ENCODE measurements around the gene TRIM62.

Gene TRIM62

GRCh38 chr1:33165209-33165608 is 16.6 kb downstream of the TRIM62 start:
- ChIA-PET CTCF (no interaction called here), POLR2A (no interaction called here)
- DNase-seq (ENCODE audit: extremely low spot score), result no peak
- TF ChIP-seq CTCF (IDR thresholded peaks at IDR 0.05; ENCODE audit: control extremely low read depth, extremely low read depth, low read depth, missing control alignments), result no peak

GRCh38 chr1:33163621-33164519 is 18.0 kb downstream of the TRIM62 start:
- POLR2A ChIA-PET, result interaction anchor here (0.7 kb wide), 1 partner anchor 28 kb away, joined by 3 read pairs; no protein-coding TSS in a partner anchor
- TF ChIP-seq CTCF (IDR thresholded peaks at IDR 0.05; ENCODE audit: control extremely low read depth, extremely low read depth, low read depth, missing control alignments), result no peak
- no peak for DNase-seq (ENCODE audit: extremely low spot score)
- CTCF ChIA-PET, result no interaction called here

GRCh38 chr1:33162141-33162540 is 19.7 kb downstream of the TRIM62 start:
- no peak for TF ChIP-seq CTCF (IDR thresholded peaks at IDR 0.05; ENCODE audit: control extremely low read depth, extremely low read depth, low read depth, missing control alignments)
- CTCF ChIA-PET, result interaction anchor here (1.0 kb wide), 1 partner anchor 24 kb away, joined by 3 read pairs; no protein-coding TSS in a partner anchor
- POLR2A ChIA-PET, result interaction anchor here (0.6 kb wide), 1 partner anchor 22 kb away, joined by 3 read pairs; no protein-coding TSS in a partner anchor
- no peak for DNase-seq (ENCODE audit: extremely low spot score)

GRCh38 chr1:33161061-33161681 is 20.7 kb downstream of the TRIM62 start:
- ChIA-PET CTCF (interaction anchor here (1.3 to 1.9 kb wide), 2 partner anchors 11 to 15 kb away, joined by 3 to 4 read pairs; no protein-coding TSS in a partner anchor), POLR2A (no interaction called here)
- no peak for TF ChIP-seq CTCF (IDR thresholded peaks at IDR 0.05; ENCODE audit: control extremely low read depth, extremely low read depth, low read depth, missing control alignments)
- no peak for DNase-seq (ENCODE audit: extremely low spot score)

GRCh38 chr1:33159577-33159976 is 22.3 kb downstream of the TRIM62 start:
- no peak for DNase-seq (ENCODE audit: extremely low spot score)
- ChIA-PET POLR2A (no interaction called here), CTCF (interaction anchor here (1.3 to 1.9 kb wide), 2 partner anchors 10 to 15 kb away, joined by 3 to 4 read pairs; no protein-coding TSS in a partner anchor)
- no peak for TF ChIP-seq CTCF (IDR thresholded peaks at IDR 0.05; ENCODE audit: control extremely low read depth, extremely low read depth, low read depth, missing control alignments)

GRCh38 chr1:33158366-33158765 is 23.5 kb downstream of the TRIM62 start:
- TF ChIP-seq CTCF (IDR thresholded peaks at IDR 0.05; ENCODE audit: control extremely low read depth, extremely low read depth, low read depth, missing control alignments), result no peak
- DNase-seq (ENCODE audit: extremely low spot score), result no peak
- ChIA-PET POLR2A (no interaction called here), CTCF (interaction anchor here (1.1 to 1.5 kb wide), 2 partner anchors 10 to 31 kb away, joined by 3 to 4 read pairs; no protein-coding TSS in a partner anchor)

All from GM10248 (cell line).